ENCODE results near the gene LRRN3.

The LRRN3 gene

DNA sequence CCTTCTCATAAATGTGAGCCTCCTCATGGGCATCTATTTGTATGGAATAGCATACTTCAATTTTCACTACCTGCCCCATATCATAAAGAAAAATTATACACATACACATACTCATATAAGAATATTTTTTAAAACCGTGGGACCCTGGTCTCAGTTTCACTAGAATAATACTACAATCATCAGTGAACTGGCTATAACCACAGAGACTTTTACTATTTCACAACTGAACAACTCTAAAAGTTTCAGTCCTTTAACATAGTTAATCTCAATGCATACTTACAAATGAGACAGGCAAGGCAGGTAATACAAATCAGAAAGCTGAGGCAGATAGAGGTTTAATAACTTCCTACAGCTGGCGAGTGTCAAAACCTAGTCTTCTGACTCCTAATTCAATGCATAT, 83.1 kb downstream of the LRRN3 start:
- peak overlapping the region; percentile 17 for H3K9ac ChIP-seq (ENCODE audit: low read depth, low read length, poor library complexity, severe bottlenecking)
- H3F3A ChIP-seq (ENCODE audit: low read depth), result peaks cover 3% of the 10 kb centered on the region; the same call in 1 of the 2 replicates
- no peaks in the 10 kb centered on the region for H4K20me1 ChIP-seq (ENCODE audit: insufficient read depth, low read length, poor library complexity, severe bottlenecking)
- no peaks in the 10 kb centered on the region for H3K79me2 ChIP-seq (ENCODE audit: insufficient read depth, low read length)
- no peak overlapping the region for H2AFZ ChIP-seq (ENCODE audit: low read length)
- no peak for TF ChIP-seq EZH2phosphoT487 (IDR thresholded peaks at IDR 0.05; ENCODE audit: borderline replicate concordance)
- TF ChIP-seq, protein P1, sequence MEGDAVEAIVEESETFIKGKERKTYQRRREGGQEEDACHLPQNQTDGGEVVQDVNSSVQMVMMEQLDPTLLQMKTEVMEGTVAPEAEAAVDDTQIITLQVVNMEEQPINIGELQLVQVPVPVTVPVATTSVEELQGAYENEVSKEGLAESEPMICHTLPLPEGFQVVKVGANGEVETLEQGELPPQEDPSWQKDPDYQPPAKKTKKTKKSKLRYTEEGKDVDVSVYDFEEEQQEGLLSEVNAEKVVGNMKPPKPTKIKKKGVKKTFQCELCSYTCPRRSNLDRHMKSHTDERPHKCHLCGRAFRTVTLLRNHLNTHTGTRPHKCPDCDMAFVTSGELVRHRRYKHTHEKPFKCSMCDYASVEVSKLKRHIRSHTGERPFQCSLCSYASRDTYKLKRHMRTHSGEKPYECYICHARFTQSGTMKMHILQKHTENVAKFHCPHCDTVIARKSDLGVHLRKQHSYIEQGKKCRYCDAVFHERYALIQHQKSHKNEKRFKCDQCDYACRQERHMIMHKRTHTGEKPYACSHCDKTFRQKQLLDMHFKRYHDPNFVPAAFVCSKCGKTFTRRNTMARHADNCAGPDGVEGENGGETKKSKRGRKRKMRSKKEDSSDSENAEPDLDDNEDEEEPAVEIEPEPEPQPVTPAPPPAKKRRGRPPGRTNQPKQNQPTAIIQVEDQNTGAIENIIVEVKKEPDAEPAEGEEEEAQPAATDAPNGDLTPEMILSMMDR (conservative IDR thresholded peaks at IDR 0.05; ENCODE audit: low read length), result no peak
- H3K4me3 ChIP-seq (ENCODE audit: low read length, poor library complexity, severe bottlenecking), result no peak overlapping the region
- H3K9me2 ChIP-seq (replicated peaks; ENCODE audit: low read depth, low read length), result no peaks in the 10 kb centered on the region
- H3K4me1 ChIP-seq (ENCODE audit: insufficient read depth, low read length, poor library complexity, severe bottlenecking), result peaks cover 55% of the 10 kb centered on the region
- H3K4me2 ChIP-seq (ENCODE audit: low read depth, low read length, poor library complexity, severe bottlenecking), result peak overlapping the region; percentile 19
- no peaks in the 10 kb centered on the region for H3K36me3 ChIP-seq (ENCODE audit: insufficient read depth, low read length)
- H3K9me3 ChIP-seq (ENCODE audit: insufficient read depth, low read depth, low read length), result peaks cover 6% of the 10 kb centered on the region; the same call in 1 of the 2 replicates
- no peaks in the 10 kb centered on the region for H3K27me3 ChIP-seq (ENCODE audit: insufficient read depth, low read length, poor library complexity, severe bottlenecking)

DNA sequence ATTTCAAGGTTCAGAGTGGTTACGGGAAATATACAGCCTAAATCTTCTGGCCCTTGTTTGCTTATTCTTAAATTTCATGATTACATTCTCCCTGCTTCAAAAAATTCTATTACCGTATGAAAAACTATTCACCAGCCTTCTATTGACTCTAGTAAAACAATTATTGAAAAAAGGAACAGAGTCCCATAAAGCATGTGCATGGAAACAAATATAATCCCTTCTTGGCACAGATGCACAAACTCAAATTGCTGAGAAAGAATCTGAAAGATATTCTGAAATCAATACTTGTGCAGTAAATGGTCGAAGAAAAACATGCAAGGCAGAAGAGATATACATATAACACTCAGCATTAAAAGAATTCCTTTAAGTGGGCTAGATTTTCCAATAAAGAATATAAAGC, 83.6 kb downstream of the LRRN3 start:
- Histone ChIP-seq H4K20me1 (ENCODE audit: insufficient read depth, low read length, poor library complexity, severe bottlenecking) (no peaks in the 10 kb centered on the region), H3K9me3 (ENCODE audit: insufficient read depth, low read depth, low read length) (peaks cover 11% of the 10 kb centered on the region; the same call in 1 of the 2 replicates)

More for the DNA sequence above, 83.6 kb downstream of the LRRN3 start:
- no peaks in the 10 kb centered on the region for H3K27me3 ChIP-seq (ENCODE audit: insufficient read depth, low read length, poor library complexity, severe bottlenecking)
- H3K36me3 ChIP-seq (ENCODE audit: insufficient read depth, low read length), result no peaks in the 10 kb centered on the region
- H3K4me3 ChIP-seq (ENCODE audit: low read length, poor library complexity, severe bottlenecking), result no peak overlapping the region
- no peak overlapping the region for H3K9ac ChIP-seq (ENCODE audit: low read depth, low read length, poor library complexity, severe bottlenecking)
- no peak overlapping the region for H2AFZ ChIP-seq (ENCODE audit: low read length)
- peaks cover 55% of the 10 kb centered on the region for H3K4me1 ChIP-seq (ENCODE audit: insufficient read depth, low read length, poor library complexity, severe bottlenecking)
- no peak for TF ChIP-seq EZH2phosphoT487 (IDR thresholded peaks at IDR 0.05; ENCODE audit: borderline replicate concordance)
- TF ChIP-seq, protein P1 (conservative IDR thresholded peaks at IDR 0.05; ENCODE audit: low read length), result no peak
- H3K79me2 ChIP-seq (ENCODE audit: insufficient read depth, low read length), result no peaks in the 10 kb centered on the region
- H3K9me2 ChIP-seq (replicated peaks; ENCODE audit: low read depth, low read length), result no peaks in the 10 kb centered on the region
- peaks cover 3% of the 10 kb centered on the region; the same call in 1 of the 2 replicates for H3F3A ChIP-seq (ENCODE audit: low read depth)
- peak overlapping the region; percentile 4 for H3K4me2 ChIP-seq (ENCODE audit: low read depth, low read length, poor library complexity, severe bottlenecking)
